Smooth muscle cell (in vitro differentiated cells): ENCODE data around the gene TULP4. TPM values are rescaled to one million over a fixed set of nuclear protein-coding genes. Genes with fewer than 3 reads are reported as not detected.

Experiments
- DNase-seq: peaks from one replicate; lab custom pipeline; 2025; ENCODE audit not compliant: unreplicated experiment; lab: John Stamatoyannopoulos, UW
- H2AFZ ChIP-seq: fragments of 200-600 bp; sonication (generic); 2 replicates; pipeline ENCODE4 v1.6.0; 2016; ENCODE audit warnings: antibody characterized with exemption, low read depth, mild to moderate bottlenecking
- H3F3A ChIP-seq: fragments of 200-600 bp; sonication (generic); 2 replicates; pipeline ENCODE4 v1.6.0; 2017; ENCODE audit warnings: antibody characterized with exemption, low read depth
- H3K27ac ChIP-seq: fragments of 200-600 bp; sonication (generic); 2 replicates; pipeline ENCODE4 v1.5.1; 2016; ENCODE audit warnings: low read depth, mild to moderate bottlenecking
- H3K27me3 ChIP-seq: fragments of 200-600 bp; sonication (generic); 2 replicates; pipeline ENCODE4 v1.6.1; 2016; ENCODE audit warnings: low read depth, mild to moderate bottlenecking
- H3K36me3 ChIP-seq: fragments of 200-600 bp; sonication (generic); 2 replicates; pipeline ENCODE4 v1.5.1; 2016; ENCODE audit warnings: low read depth
- H3K4me1 ChIP-seq: fragments of 200-600 bp; sonication (generic); 2 replicates; pipeline ENCODE4 v1.5.1; 2016; ENCODE audit warnings: low read depth
- H3K4me2 ChIP-seq: fragments of 200-600 bp; sonication (generic); 2 replicates; pipeline ENCODE4 v1.6.0; 2016; ENCODE audit warnings: mild to moderate bottlenecking
- H3K4me3 ChIP-seq: fragments of 200-600 bp; sonication (generic); 2 replicates; pipeline ENCODE4 v1.5.1; 2016; ENCODE audit warnings: mild to moderate bottlenecking
- H3K79me2 ChIP-seq: fragments of 200-600 bp; sonication (generic); 2 replicates; pipeline ENCODE4 v1.6.0; 2016; ENCODE audit warnings: low read depth, mild to moderate bottlenecking
- H3K9ac ChIP-seq: fragments of 200-600 bp; sonication (generic); 2 replicates; pipeline ENCODE4 v1.6.0; 2016; ENCODE audit warnings: low read depth
- H3K9me3 ChIP-seq: fragments of 200-600 bp; sonication (generic); replicated peaks from 2 replicates; pipeline ENCODE4 v1.5.1; 2016; ENCODE audit warnings: low read depth
- H4K20me1 ChIP-seq: fragments of 200-600 bp; sonication (generic); 2 replicates; pipeline ENCODE4 v1.6.0; 2016; ENCODE audit warnings: low read depth
- WGBS: methylation state at CpG from one replicate; pipeline ENCODE4 v1.1.7; 2016; ENCODE audit warnings: low lambda C conversion rate; 5-methylcytosine and 5-hydroxymethylcytosine counted together
- polyA plus RNA-seq: library from polyadenylated mRNA; unstranded; fragments of >200 nt; fragmentation: Nextera tagmentation; extraction: Ambion mirVana; gene quantifications from 2 replicates; pipeline ENCODE4 v1.2.1, GENCODE V29; 2016
- total RNA-seq: library from RNA; depleted of rRNA; stranded (reverse); fragments of >200 nt; gene quantifications from 2 replicates; pipeline ENCODE4 v1.2.3, GENCODE V29; 2014
- TF ChIP-seq, protein P1 (sequence below): fragments of 200-600 bp; sonication (generic); IDR thresholded peaks from 2 replicates; pipeline ENCODE4 v1.5.1; 2017; ENCODE audit warnings: borderline replicate concordance, mild to moderate bottlenecking, antibody characterized with exemption; ENCODE audit not compliant: insufficient read depth, poor library complexity, severe bottlenecking

TULP4 gene
- total and polyA plus RNA-seq, 2 experiments from 2014 or later = 16.1 to 85.0 TPM

DNA sequence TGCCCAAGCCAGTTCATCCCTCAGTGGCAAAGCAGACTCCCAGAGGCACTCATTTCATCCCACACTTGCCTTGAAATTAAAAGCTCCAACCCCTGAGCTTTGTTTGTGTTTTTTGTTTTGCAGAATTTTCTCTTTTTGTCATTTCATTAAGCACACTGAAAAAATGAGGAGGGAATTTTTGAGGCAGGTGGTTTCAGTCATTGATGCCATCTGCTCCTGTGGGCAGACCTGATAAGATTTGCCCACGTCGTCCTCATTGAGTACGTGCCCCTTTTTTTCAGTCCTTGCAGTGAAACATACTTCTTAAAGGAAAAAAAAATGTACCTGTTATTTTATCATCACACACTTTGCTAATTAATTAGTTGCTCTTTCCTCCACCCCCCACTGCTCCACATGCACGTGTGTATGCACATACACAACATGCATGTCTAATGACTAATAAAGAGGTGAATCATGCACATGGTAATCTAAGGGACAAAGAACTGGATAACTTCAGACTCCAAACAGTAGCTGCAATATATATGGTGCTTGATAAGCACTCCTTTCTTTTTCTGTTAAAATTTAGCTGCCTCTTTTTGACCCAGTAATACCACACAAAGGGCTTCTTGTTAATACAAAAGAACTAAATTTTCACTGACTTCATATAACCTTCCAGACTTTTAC, 145.5 kb downstream of the TULP4 start:
- Histone ChIP-seq H2AFZ (no peak overlapping the region), H3K27me3 (no peaks in the 10 kb centered on the region), H3K36me3 (no peaks in the 10 kb centered on the region), H3K9me3 (no peaks in the 10 kb centered on the region), H4K20me1 (no peaks in the 10 kb centered on the region), H3K4me2 (no peak overlapping the region), H3K9ac (no peak overlapping the region), H3K27ac (peak overlapping the region; percentile 52), H3K79me2 (no peaks in the 10 kb centered on the region), H3K4me1 (no peaks in the 10 kb centered on the region), H3K4me3 (no peak overlapping the region), H3F3A (peaks cover 3% of the 10 kb centered on the region)
- 72% methylated on average over 4 of the region's 4 CpGs for WGBS
- no peak for DNase-seq
- TF ChIP-seq, protein P1, sequence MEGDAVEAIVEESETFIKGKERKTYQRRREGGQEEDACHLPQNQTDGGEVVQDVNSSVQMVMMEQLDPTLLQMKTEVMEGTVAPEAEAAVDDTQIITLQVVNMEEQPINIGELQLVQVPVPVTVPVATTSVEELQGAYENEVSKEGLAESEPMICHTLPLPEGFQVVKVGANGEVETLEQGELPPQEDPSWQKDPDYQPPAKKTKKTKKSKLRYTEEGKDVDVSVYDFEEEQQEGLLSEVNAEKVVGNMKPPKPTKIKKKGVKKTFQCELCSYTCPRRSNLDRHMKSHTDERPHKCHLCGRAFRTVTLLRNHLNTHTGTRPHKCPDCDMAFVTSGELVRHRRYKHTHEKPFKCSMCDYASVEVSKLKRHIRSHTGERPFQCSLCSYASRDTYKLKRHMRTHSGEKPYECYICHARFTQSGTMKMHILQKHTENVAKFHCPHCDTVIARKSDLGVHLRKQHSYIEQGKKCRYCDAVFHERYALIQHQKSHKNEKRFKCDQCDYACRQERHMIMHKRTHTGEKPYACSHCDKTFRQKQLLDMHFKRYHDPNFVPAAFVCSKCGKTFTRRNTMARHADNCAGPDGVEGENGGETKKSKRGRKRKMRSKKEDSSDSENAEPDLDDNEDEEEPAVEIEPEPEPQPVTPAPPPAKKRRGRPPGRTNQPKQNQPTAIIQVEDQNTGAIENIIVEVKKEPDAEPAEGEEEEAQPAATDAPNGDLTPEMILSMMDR = no peak

DNA sequence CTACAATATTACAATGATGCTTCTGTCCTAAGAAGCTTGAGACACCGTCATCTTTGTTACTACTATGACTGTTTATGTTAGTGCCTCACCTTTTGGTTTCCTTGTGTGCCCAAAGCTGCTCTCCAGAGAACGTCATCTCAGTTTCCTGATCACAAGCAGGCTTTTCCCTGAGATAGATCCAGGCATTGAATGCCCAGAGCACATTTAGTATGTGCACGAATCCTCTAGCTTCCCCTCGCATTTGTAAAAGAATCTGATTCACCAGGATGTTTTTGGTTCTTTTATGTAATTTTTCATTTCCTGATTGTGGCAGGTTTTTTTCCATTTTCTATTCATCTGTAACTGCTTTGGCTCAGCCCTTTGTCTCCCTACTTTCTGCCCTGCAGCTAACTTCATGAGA, 147.5 kb downstream of the TULP4 start:
- no peak overlapping the region for H3K4me3 ChIP-seq
- 95% methylated on average over 4 of the region's 4 CpGs for WGBS
- no peaks in the 10 kb centered on the region for H3K79me2 ChIP-seq
- TF ChIP-seq, protein P1 = no peak
- no peak overlapping the region for H2AFZ ChIP-seq
- no peaks in the 10 kb centered on the region for H3K9me3 ChIP-seq
- no peaks in the 10 kb centered on the region for H4K20me1 ChIP-seq
- peak overlapping the region; percentile 35 for H3K27ac ChIP-seq
- H3F3A ChIP-seq = peaks cover 3% of the 10 kb centered on the region
- H3K4me1 ChIP-seq = no peaks in the 10 kb centered on the region
- DNase-seq = no peak
- no peak overlapping the region for H3K9ac ChIP-seq
- peaks cover 3% of the 10 kb centered on the region for H3K36me3 ChIP-seq
- no peak overlapping the region for H3K4me2 ChIP-seq
- no peaks in the 10 kb centered on the region for H3K27me3 ChIP-seq

DNA sequence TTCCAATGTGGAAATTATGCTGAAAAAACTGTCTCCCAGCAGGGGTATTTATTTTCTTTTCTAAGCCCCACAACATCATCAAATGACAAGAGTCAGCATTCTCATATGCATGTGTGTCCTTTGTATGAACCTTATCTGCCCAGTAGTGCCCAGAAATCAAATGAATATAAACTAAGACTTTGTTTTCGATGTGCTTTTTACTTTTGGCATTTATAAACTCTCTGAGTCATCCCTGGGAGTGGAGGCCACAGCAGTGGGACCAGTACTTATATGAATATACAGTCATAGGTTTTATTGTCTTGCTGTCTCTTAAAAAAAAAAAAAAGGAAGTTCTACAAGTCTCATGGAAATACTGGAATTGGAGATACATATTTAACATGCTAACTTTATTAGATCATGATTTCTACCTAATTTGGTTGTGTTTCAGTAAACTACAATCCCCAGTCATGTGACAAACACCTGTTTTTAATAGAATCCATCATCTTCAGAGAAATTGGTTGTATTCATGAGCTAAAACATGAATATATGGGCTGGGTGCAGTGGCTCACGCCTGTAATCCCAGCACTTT, 148.4 kb downstream of the TULP4 start:
- H3K27ac ChIP-seq = peak overlapping the region; percentile 31
- DNase-seq = no peak
- 67% methylated on average over 2 of the region's 2 CpGs for WGBS
- H3K4me1 ChIP-seq = no peaks in the 10 kb centered on the region
- no peak overlapping the region for H3K4me3 ChIP-seq
- no peak overlapping the region for H2AFZ ChIP-seq
- no peaks in the 10 kb centered on the region for H3K79me2 ChIP-seq
- no peak overlapping the region for H3K9ac ChIP-seq
- peak overlapping the region; percentile 41 for H3K4me2 ChIP-seq
- H3K27me3 ChIP-seq = no peaks in the 10 kb centered on the region
- peaks cover 8% of the 10 kb centered on the region for H3K36me3 ChIP-seq
- H3K9me3 ChIP-seq = no peaks in the 10 kb centered on the region
- H4K20me1 ChIP-seq = no peaks in the 10 kb centered on the region
- peaks cover 3% of the 10 kb centered on the region for H3F3A ChIP-seq
- TF ChIP-seq, protein P1 = no peak

DNA sequence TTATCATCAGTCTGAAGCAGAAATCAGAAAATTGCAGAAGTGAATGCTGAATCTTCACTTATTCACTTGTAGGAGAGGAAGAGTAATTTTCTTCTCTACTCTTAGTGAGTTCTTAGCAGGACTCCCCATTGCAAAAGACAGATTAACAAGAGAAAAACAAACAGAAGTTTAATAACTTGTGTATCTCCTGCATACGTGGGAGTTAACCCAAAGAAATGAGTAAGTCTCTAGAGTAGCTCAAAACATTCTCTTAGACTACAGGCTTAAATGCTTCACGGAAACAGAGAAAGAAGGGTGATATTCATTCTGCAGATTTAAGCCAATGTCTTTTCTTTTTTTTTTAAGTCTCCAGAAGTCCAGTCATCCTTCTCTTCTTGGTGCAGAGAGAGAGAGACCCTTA, 149.7 kb downstream of the TULP4 start:
- H3K9ac ChIP-seq = no peak overlapping the region
- H3K27me3 ChIP-seq = no peaks in the 10 kb centered on the region
- H3K4me2 ChIP-seq = peak overlapping the region; percentile 43
- no peaks in the 10 kb centered on the region for H3K9me3 ChIP-seq
- DNase-seq = no peak
- H4K20me1 ChIP-seq = no peaks in the 10 kb centered on the region
- H3K4me3 ChIP-seq = no peak overlapping the region
- 25% methylated on average over 2 of the region's 2 CpGs for WGBS
- H3K4me1 ChIP-seq = no peaks in the 10 kb centered on the region
- TF ChIP-seq, protein P1 = no peak
- H3K27ac ChIP-seq = peak overlapping the region; percentile 44
- H2AFZ ChIP-seq = no peak overlapping the region
- H3K79me2 ChIP-seq = no peaks in the 10 kb centered on the region
- peaks cover 3% of the 10 kb centered on the region for H3F3A ChIP-seq
- H3K36me3 ChIP-seq = peaks cover 8% of the 10 kb centered on the region
